ENCODE data around the gene BARD1. TPM values are rescaled to one million over a fixed set of nuclear protein-coding genes. Genes with fewer than 3 reads are reported as not detected.

The BARD1 gene
- total RNA-seq, 1 experiment from 2014 or later, result 20.0 TPM

GRCh38 chr2:214716811-214717560 is 92.5 kb downstream of the BARD1 start:
- H3K9ac ChIP-seq (ENCODE audit: low read length), result no peak overlapping the region
- DNase-seq (no peak), ATAC-seq (no peak)
- H2AFZ ChIP-seq (ENCODE audit: low read length), result no peak overlapping the region
- H3F3A ChIP-seq (ENCODE audit: low read length, unreplicated experiment), result no peaks in the 10 kb centered on the region
- no peak overlapping the region for H3K27ac ChIP-seq (ENCODE audit: low read length)
- ChIA-PET POLR2A (ENCODE audit: unreplicated experiment) (no interaction called here), CTCF (no interaction called here)
- H3K79me2 ChIP-seq (ENCODE audit: low read length), result no peaks in the 10 kb centered on the region
- H4K20me1 ChIP-seq (ENCODE audit: low read length), result no peaks in the 10 kb centered on the region
- no peak overlapping the region for H3K4me3 ChIP-seq (ENCODE audit: low read length)
- intact Hi-C loops (cut with micrococcal nuclease), result no loop called here
- no TSS peak for BruUV-seq (replicated peaks)
- H3K9me2 ChIP-seq (replicated peaks; ENCODE audit: low read length), result no peaks in the 10 kb centered on the region
- H3K9me3 ChIP-seq (ENCODE audit: low read length), result no peaks in the 10 kb centered on the region
- H3K36me3 ChIP-seq (ENCODE audit: low read depth, low read length), result no peaks in the 10 kb centered on the region
- no peaks in the 10 kb centered on the region for H3K27me3 ChIP-seq (ENCODE audit: low read length)
- H3K4me2 ChIP-seq (ENCODE audit: low read length), result no peak overlapping the region
- peaks cover 14% of the 10 kb centered on the region for H3K4me1 ChIP-seq (ENCODE audit: insufficient read depth, low read length)
- TF ChIP-seq EZH2 (IDR thresholded peaks at IDR 0.05; ENCODE audit: low read length, unreplicated experiment) (no peak), CTCF (conservative IDR thresholded peaks at IDR 0.05; ENCODE audit: low read depth, low read length) (no peak), EZH2phosphoT487 (IDR thresholded peaks at IDR 0.05; ENCODE audit: borderline replicate concordance, low read length) (no peak)

- DNase-seq (no peak), ATAC-seq (no peak)
- POLR2A ChIA-PET (ENCODE audit: unreplicated experiment), result no interaction called here
- Histone ChIP-seq H3K79me2 (ENCODE audit: low read length) (no peaks in the 10 kb centered on the region), H3K9me3 (ENCODE audit: low read length) (no peaks in the 10 kb centered on the region), H3K4me3 (ENCODE audit: low read length) (no peak overlapping the region), H3K27me3 (ENCODE audit: low read length) (no peaks in the 10 kb centered on the region), H4K20me1 (ENCODE audit: low read length) (no peaks in the 10 kb centered on the region), H3K27ac (ENCODE audit: low read length) (no peak overlapping the region), H3K4me1 (ENCODE audit: insufficient read depth, low read length) (peaks cover 14% of the 10 kb centered on the region), H3K4me2 (ENCODE audit: low read length) (no peak overlapping the region), H3K9ac (ENCODE audit: low read length) (no peak overlapping the region), H2AFZ (ENCODE audit: low read length) (no peak overlapping the region), H3K36me3 (ENCODE audit: low read depth, low read length) (no peaks in the 10 kb centered on the region), H3F3A (ENCODE audit: low read length, unreplicated experiment) (no peaks in the 10 kb centered on the region), H3K9me2 (replicated peaks; ENCODE audit: low read length) (no peaks in the 10 kb centered on the region)
- intact Hi-C loops (cut with micrococcal nuclease), result no loop called here
- BruUV-seq (replicated peaks), result no TSS peak
- CTCF ChIA-PET, result no interaction called here
- TF ChIP-seq EZH2 (IDR thresholded peaks at IDR 0.05; ENCODE audit: low read length, unreplicated experiment) (no peak), EZH2phosphoT487 (IDR thresholded peaks at IDR 0.05; ENCODE audit: borderline replicate concordance, low read length) (no peak), CTCF (conservative IDR thresholded peaks at IDR 0.05; ENCODE audit: low read depth, low read length) (no peak)
These were observed 94.5 kb downstream of the BARD1 start for GRCh38 chr2:214715025-214715424.

- BruUV-seq (replicated peaks), result no TSS peak
- no peaks in the 10 kb centered on the region for H3K79me2 ChIP-seq (ENCODE audit: low read length)
- no peak overlapping the region for H3K27ac ChIP-seq (ENCODE audit: low read length)
- ChIA-PET POLR2A (ENCODE audit: unreplicated experiment) (no interaction called here), CTCF (no interaction called here)
- peaks cover 14% of the 10 kb centered on the region for H3K4me1 ChIP-seq (ENCODE audit: insufficient read depth, low read length)
- DNase-seq (peak; percentile 79), ATAC-seq (peak; percentile 77)
- 0 out of 2 replicates have a peak overlapping the region, but pooled peaks have one; percentile 8 for H3K4me2 ChIP-seq (ENCODE audit: low read length)
- H4K20me1 ChIP-seq (ENCODE audit: low read length), result no peaks in the 10 kb centered on the region
- H3K27me3 ChIP-seq (ENCODE audit: low read length), result no peaks in the 10 kb centered on the region
- no peaks in the 10 kb centered on the region for H3F3A ChIP-seq (ENCODE audit: low read length, unreplicated experiment)
- H3K4me3 ChIP-seq (ENCODE audit: low read length), result no peak overlapping the region
- no peak overlapping the region for H3K9ac ChIP-seq (ENCODE audit: low read length)
- no peak overlapping the region for H2AFZ ChIP-seq (ENCODE audit: low read length)
- TF ChIP-seq EZH2phosphoT487 (IDR thresholded peaks at IDR 0.05; ENCODE audit: borderline replicate concordance, low read length) (no peak), EZH2 (IDR thresholded peaks at IDR 0.05; ENCODE audit: low read length, unreplicated experiment) (no peak), CTCF (conservative IDR thresholded peaks at IDR 0.05; ENCODE audit: low read depth, low read length) (no peak)
- H3K36me3 ChIP-seq (ENCODE audit: low read depth, low read length), result no peaks in the 10 kb centered on the region
- no peaks in the 10 kb centered on the region for H3K9me2 ChIP-seq (replicated peaks; ENCODE audit: low read length)
- H3K9me3 ChIP-seq (ENCODE audit: low read length), result no peaks in the 10 kb centered on the region
- intact Hi-C loops (cut with micrococcal nuclease), result no loop called here
These were observed 96.2 kb downstream of the BARD1 start for GRCh38 chr2:214713080-214713830.
